ENCODE measurements around the gene ARHGEF11.

DNA sequence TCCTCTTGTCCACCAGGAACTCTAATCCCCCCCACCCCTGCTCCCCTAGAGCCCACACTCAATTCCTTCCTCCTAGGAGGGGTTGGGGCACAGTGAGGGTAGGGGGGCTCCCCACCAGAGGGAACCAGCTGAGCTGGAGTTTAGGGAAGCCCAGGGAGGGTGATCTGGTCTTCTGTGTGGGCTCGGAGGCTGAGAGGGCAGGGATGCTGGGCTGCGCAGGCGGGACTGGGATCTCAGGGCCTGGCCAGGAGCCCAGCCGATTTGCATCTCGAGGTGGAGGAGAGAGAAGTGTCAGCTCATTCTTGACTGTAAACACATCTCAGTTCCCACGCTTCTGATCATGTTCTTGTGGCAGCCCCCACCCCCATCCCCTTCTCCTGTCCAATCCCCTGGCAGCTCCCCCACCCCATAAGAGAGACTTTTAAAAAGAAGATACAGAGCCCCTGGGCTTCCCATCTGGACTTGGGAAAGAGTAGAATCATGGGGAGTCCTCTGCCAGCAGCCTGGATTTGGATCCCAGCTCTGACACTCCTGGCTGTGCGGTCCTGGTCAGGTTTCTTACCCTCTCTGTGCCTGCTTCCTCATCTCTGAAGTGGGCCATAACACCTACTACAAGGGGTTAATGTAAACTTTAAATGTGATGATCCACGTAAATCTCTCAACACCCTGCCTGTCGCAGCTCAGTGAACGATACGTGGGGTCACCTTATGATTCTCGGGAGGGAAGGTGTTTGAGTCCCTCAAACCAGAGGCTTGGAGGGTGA lies 145.4 kb downstream of the ARHGEF11 start:
- TF ChIP-seq POLR2A (IDR thresholded peaks at IDR 0.05; ENCODE audit: extremely low read depth, insufficient read length) (no peak), MAX (IDR thresholded peaks at IDR 0.05; ENCODE audit: low read depth, low read length) (no peak)
- TF ChIP-seq, protein P1, sequence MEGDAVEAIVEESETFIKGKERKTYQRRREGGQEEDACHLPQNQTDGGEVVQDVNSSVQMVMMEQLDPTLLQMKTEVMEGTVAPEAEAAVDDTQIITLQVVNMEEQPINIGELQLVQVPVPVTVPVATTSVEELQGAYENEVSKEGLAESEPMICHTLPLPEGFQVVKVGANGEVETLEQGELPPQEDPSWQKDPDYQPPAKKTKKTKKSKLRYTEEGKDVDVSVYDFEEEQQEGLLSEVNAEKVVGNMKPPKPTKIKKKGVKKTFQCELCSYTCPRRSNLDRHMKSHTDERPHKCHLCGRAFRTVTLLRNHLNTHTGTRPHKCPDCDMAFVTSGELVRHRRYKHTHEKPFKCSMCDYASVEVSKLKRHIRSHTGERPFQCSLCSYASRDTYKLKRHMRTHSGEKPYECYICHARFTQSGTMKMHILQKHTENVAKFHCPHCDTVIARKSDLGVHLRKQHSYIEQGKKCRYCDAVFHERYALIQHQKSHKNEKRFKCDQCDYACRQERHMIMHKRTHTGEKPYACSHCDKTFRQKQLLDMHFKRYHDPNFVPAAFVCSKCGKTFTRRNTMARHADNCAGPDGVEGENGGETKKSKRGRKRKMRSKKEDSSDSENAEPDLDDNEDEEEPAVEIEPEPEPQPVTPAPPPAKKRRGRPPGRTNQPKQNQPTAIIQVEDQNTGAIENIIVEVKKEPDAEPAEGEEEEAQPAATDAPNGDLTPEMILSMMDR (IDR thresholded peaks at IDR 0.05; ENCODE audit: low read depth, low read length) = no peak

Measured in NB4 (cell line).